Renal cortical epithelial cell (primary cell): ENCODE data around the gene FCRL4. TPM values are rescaled to one million over a fixed set of nuclear protein-coding genes. Genes with fewer than 3 reads are reported as not detected.
A peak's percentile ranks its signal among the peaks of the same experiment; 100 is the strongest.

Experiments used
- DNase-seq: peaks from one replicate; pipeline ENCODE4 v3.0.0-alpha.2; 2011; ENCODE audit warnings: low read depth
- total RNA-seq: library from RNA; depleted of rRNA; stranded (reverse); fragments of >200 nt; gene quantifications from 2 replicates; pipeline ENCODE4 v1.2.3, GENCODE V29; 2014

Gene FCRL4
- not detected in 2 replicates for total RNA-seq

- no peak for DNase-seq
Observed at GRCh38 chr1:157597959-157598667, at the start of gene FCRL4. FCRL4 (minus strand) TSS chr1:157598085; CDS start chr1:157597944, 141 bp downstream.

- no peak for DNase-seq
Observed at GRCh38 chr1:157646144-157646543, 48.3 kb upstream of the FCRL4 start.

- no peak for DNase-seq
Observed at GRCh38 chr1:157641177-157641576, 43.3 kb upstream of the FCRL4 start.

GRCh38 chr1:157639800-157640199 lies 41.9 kb upstream of the FCRL4 start:
- no peak for DNase-seq

- DNase-seq = no peak
Observed at GRCh38 chr1:157628773-157629172, 30.9 kb upstream of the FCRL4 start.

GRCh38 chr1:157626099-157626498 lies 28.2 kb upstream of the FCRL4 start:
- DNase-seq = peak; percentile 6

GRCh38 chr1:157624471-157624870 lies 26.6 kb upstream of the FCRL4 start:
- DNase-seq = no peak

GRCh38 chr1:157622471-157622870 lies 24.6 kb upstream of the FCRL4 start:
- DNase-seq = no peak

GRCh38 chr1:157618190-157618589 lies 20.3 kb upstream of the FCRL4 start:
- DNase-seq = no peak

GRCh38 chr1:157600236-157600635 lies 2.4 kb upstream of the FCRL4 start:
- no peak for DNase-seq

- DNase-seq = no peak
Observed at GRCh38 chr1:157596384-157596783, 1.5 kb downstream of the FCRL4 start.

GRCh38 chr1:157595356-157595755 lies 2.5 kb downstream of the FCRL4 start:
- no peak for DNase-seq

GRCh38 chr1:157585984-157586383 lies 11.9 kb downstream of the FCRL4 start:
- DNase-seq = no peak

GRCh38 chr1:157584503-157584902 lies 13.4 kb downstream of the FCRL4 start:
- DNase-seq = no peak

GRCh38 chr1:157580828-157581210 lies 17.1 kb downstream of the FCRL4 start:
- no peak for DNase-seq

GRCh38 chr1:157580179-157580827 lies 17.6 kb downstream of the FCRL4 start:
- DNase-seq = peak; percentile 78

GRCh38 chr1:157577420-157577819 lies 20.5 kb downstream of the FCRL4 start:
- no peak for DNase-seq

- DNase-seq = no peak
Observed at GRCh38 chr1:157575744-157576143, 22.1 kb downstream of the FCRL4 start.

- no peak for DNase-seq
Observed at GRCh38 chr1:157574836-157575235, 23.0 kb downstream of the FCRL4 start.

GRCh38 chr1:157566484-157567300 lies 31.2 kb downstream of the FCRL4 start:
- DNase-seq = no peak

GRCh38 chr1:157562515-157562914 lies 35.4 kb downstream of the FCRL4 start:
- no peak for DNase-seq

- no peak for DNase-seq
Observed at GRCh38 chr1:157558119-157558518, 39.8 kb downstream of the FCRL4 start.
